GM18498 (cell line): ENCODE measurements around the gene MYOF.
"Not testable (repeated sequence)": the region's sequence is repeated elsewhere in the genome, so short reads cannot be mapped to it uniquely, and the experiment has no call there.

Experiments used
- ATAC-seq: cut with Tn5 transposase; IDR thresholded peaks from one replicate; pipeline ENCODE4 v1.9.1; 2021; ENCODE audit warnings: mild to moderate bottlenecking, moderate library complexity; ENCODE audit not compliant: unreplicated experiment

MYOF gene

DNA sequence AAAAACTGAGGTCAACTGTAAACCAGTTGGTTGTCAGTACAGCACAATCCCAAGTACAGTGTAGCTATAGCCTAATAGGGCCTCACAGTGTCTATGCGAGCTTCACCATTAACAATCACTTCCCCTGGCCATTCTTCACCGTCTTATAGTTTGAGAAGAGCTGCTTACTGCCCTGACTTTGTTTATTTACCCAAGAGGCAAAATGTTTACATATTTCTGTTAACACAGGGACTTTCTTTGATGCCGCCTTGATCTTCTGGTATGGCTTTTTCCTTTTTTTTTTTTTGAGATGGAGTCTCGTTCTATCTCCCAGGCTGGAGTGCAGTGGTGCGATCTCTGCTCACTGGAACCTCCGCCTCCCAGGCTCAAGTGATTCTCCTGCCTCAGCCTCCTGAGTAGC is 3.3 kb downstream of the MYOF start:
- no peak for ATAC-seq

- no peak for ATAC-seq
These were observed 5.4 kb downstream of the MYOF start for GRCh38 chr10:93476756-93477155.

DNA sequence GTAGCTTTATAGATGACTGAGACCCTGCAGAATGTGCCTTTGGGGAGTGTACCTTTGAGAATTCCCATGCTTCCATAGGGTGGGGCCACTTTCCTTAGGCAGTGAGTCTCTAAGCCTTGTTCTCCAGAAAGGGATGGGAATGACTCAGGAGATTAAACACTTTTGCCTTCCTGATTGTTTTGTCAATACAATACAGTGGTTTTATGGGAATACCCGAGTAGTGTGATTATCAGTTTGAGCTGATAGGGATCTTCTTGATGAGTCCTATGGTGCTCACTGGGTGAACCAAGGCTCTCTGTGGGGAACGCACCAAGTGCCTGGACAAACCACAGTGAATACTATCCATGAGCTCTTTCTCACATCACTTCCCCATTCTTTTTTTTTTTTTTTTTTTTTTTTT is 6.3 kb downstream of the MYOF start:
- ATAC-seq, result no peak

- ATAC-seq, result no peak
These were observed 6.9 kb downstream of the MYOF start for GRCh38 chr10:93475227-93475626.

- no peak for ATAC-seq
These were observed 8.2 kb downstream of the MYOF start for GRCh38 chr10:93473804-93474472.

DNA sequence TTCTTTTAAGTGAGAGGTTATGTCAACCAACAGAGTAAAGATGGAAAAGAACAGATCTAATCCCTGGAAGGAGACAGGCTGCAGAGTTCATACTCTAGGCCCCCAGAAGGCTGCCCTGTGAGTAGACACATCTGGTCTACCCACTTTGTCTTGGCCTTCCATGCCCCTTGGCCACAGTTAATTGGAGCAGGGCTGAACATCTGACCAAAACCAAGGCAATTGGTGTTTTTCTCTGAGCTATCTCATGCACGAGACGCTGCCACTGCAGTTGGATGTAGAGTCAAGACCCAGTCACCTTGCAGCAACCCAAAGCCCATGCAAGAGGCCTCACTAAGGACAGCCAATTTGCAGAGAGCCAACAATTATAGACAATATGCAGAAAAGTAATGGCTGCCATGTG is 9.0 kb downstream of the MYOF start:
- ATAC-seq, result no peak

DNA sequence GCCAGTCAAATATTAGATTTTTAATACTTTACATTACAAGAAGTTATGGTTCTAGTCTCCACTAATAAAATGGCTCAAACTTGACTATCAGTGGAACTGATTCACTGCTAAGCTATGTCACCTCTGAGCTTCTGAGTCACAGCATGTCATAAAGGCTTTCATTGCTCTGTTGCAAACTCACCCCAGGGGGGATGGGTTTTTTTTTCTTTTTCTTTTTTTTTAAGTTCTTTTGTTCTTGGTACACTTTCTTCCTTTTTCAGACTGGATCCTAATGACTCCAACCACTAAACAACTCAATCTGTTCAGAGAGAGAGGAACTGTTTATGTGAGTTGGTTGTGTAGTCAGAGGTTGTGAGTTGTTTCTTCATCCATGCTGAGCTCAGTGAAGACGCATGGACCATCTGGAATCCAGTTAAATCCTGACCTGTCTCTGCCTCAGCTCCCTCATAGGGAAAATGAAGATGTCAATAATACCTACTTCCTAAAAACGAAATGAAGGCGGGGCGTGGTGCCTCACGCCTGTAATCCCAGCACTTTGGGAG is 11.0 kb downstream of the MYOF start:
- no peak for ATAC-seq

DNA sequence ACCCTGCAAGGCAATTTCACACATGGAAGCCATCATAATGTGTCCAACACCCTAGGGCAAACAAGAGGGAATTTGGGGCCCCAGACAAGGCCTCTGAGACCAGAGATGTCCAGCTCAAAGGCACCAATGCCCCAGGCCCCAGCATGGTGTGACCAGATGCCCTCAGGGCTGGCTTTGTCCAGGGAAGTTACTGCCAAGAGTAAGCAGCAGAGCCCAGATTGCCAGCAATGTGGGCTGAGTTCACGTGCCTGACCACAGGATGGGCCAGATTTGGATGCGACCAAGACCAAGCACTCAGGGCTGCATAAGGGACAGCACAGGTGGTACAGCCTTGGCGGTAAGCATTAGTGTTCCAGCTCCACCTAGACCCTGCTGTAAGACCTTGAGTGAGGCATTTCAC is 12.7 kb downstream of the MYOF start:
- ATAC-seq, result no peak

- ATAC-seq, result no peak
These were observed 13.5 kb downstream of the MYOF start for GRCh38 chr10:93468461-93469213.

- ATAC-seq, result not testable (repeated sequence)
These were observed 14.5 kb downstream of the MYOF start for GRCh38 chr10:93467635-93468034.

GRCh38 chr10:93465806-93466675 is 16.1 kb downstream of the MYOF start:
- ATAC-seq, result no peak

DNA sequence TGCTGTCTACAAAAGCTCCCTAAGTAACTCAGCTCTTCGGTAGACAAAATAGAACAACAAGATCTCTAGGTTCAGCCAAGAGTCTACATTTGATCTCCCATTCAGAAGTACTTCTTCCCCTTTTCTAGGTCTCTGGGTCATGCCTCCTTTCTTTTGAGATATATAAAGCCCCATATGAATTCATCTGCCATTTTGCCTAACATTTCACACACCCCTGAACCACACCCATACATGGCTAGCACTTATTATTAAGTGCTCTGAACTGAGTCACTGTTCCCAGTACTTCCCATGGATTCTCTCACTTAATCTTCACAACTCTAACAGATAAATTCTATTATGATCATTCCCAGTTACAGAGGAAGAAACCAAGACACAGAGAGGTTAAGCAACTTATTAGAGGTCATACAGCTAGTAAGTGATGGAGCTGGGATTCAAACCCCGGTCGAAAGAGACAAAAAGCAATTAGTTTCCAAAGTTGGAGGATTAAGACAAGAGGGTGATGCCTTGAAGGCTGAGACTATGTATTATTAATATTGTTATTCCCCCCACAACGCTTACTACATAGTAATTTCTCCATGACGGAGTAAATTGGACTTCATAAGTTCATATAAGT is 17.3 kb downstream of the MYOF start:
- no peak for ATAC-seq

DNA sequence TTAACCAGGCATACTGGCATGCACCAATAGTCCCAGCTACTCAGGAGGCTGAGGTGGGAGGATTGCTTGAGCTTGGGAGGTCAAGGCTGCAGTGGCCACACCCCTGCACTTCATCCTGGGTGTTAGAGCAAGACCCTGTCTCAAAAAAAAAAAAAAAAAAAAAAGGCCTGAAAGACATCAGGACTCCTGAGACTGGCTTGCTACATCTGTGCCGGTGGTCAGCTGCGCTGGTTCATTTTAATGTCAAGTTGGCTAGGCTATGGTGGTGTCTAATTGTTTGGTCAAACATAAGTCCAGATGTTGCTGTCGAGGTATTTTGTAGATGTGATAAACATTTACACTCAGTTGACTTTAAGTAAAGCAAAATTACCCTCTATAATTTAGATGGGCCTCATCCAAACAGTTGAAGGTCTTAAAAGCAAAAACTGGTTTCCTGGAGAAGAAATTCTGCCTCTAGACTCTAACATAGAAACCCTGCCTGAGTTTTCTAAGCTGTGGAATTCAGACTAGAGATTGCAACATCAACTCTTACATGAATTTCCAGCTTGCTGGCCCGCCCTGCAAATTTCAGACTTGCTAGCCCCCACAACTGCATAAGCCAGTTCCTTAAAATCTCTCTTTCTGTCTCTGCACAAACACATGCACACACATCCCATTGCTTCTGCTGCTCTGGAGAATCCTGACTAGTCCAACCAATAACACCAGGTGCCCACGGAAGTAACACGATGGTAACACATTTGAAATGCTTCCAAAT is 18.2 kb downstream of the MYOF start:
- ATAC-seq, result no peak

GRCh38 chr10:93462881-93463280 is 19.3 kb downstream of the MYOF start:
- no peak for ATAC-seq

- ATAC-seq, result no peak
These were observed 19.8 kb downstream of the MYOF start for GRCh38 chr10:93462371-93462770.

- no peak for ATAC-seq
These were observed 20.3 kb downstream of the MYOF start for GRCh38 chr10:93461807-93462178.

DNA sequence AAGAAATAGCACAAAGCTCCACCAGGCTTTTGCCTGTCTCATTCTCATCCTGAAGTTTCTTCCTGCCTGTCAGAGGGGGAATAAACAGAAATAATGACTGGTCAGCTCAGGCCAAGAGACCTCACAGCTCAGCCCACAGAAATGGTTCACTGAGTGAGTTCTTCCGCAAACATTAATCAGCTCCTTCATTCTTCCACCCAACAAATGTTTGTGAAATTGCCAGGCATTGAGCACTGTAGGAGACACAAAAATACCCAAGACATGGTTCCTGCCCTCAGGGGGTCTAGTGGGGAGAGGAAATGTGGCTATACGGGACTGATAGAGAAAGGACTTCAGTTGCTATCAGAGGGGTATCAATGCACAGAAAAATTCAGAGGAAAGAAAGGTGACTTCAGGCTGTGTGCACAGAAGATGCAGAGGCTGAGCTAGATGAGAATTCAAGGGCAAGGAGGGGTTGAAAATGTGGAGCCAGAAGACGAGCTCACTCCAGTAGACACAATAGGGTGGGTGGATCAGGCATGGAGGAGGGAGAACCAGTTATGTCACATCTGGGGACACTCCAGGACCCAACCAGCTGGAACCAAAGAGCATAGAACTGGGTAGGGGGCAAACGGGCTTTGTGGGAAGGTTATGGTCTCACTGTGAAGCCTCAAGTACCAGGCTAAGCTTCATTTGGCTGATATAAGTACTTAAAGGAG is 20.9 kb downstream of the MYOF start:
- no peak for ATAC-seq

GRCh38 chr10:93459466-93459865 is 22.7 kb downstream of the MYOF start:
- ATAC-seq, result no peak

DNA sequence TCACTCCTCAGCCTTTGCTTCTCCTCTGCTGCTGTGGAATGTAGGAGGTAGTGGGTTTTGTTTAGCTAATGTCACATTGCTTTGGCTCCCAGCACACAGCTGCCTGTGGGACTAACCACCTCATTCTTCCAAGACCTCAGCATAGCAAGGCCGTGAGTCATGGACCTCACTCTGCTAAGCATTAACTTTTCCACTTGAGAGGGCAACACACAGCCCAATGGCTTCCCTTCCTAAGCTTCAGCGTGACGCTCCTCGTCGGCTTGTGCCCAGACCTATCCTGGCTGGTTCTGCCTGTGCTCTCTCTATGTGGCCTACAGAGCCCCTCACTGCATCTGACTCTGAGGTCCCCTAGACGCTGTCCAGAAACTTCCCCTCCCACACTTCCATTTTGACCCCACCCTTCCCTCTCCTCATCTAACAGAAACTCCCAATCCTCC is 23.3 kb downstream of the MYOF start:
- no peak for ATAC-seq

GRCh38 chr10:93457511-93457910 is 24.6 kb downstream of the MYOF start:
- ATAC-seq, result no peak
